GM15510 (cell line): ENCODE measurements around the gene FAT4.

Source experiments
- POLR2A ChIP-seq: IDR thresholded peaks from 3 replicates; pipeline ENCODE4 v1.6.1; 2011; ENCODE audit warnings: borderline replicate concordance; ENCODE audit not compliant: insufficient read length; ENCODE audit errors: extremely low read depth

FAT4 gene

GRCh38 chr4:125350470-125351135 is 35.8 kb downstream of the FAT4 start:
- TF ChIP-seq POLR2A: no peak

GRCh38 chr4:125352521-125352920 is 37.8 kb downstream of the FAT4 start:
- no peak for TF ChIP-seq POLR2A

- TF ChIP-seq POLR2A: no peak
Observed at GRCh38 chr4:125353131-125353530, 38.4 kb downstream of the FAT4 start.

GRCh38 chr4:125355791-125356190 is 41.0 kb downstream of the FAT4 start:
- no peak for TF ChIP-seq POLR2A

GRCh38 chr4:125357675-125358074 is 42.9 kb downstream of the FAT4 start:
- TF ChIP-seq POLR2A: no peak

GRCh38 chr4:125358453-125358852 is 43.7 kb downstream of the FAT4 start:
- TF ChIP-seq POLR2A: no peak

GRCh38 chr4:125359363-125359762 is 44.6 kb downstream of the FAT4 start:
- no peak for TF ChIP-seq POLR2A

GRCh38 chr4:125359960-125360634 is 45.3 kb downstream of the FAT4 start:
- TF ChIP-seq POLR2A: no peak

GRCh38 chr4:125360727-125361126 is 46.0 kb downstream of the FAT4 start:
- TF ChIP-seq POLR2A: no peak
